ENCODE measurements around the gene SDCCAG8.

GRCh38 chr1:243257189-243257588 is 1.3 kb downstream of the SDCCAG8 start:
- TF ChIP-seq POLR2A (IDR thresholded peaks at IDR 0.05; ENCODE audit: low read depth) (no peak), CTCF (IDR thresholded peaks at IDR 0.05) (no peak)

All from esophagus muscularis mucosa (tissue), 3 donors.